Endothelial cell of umbilical vein (primary cell): ENCODE measurements around the gene CEP68. TPM values are rescaled to one million over a fixed set of nuclear protein-coding genes. Genes with fewer than 3 reads are reported as not detected.

Experiments used
- BruUV-seq: library from RNA; stranded (reverse); fragments of 400-500 nt; replicated peaks from 2 replicates; lab custom pipeline; 2021; lab: Mats Ljungman, UMichigan
- CTCF ChIA-PET: fragments of 300-600, 350-600 bp; sonication (Branson Sonifier 250); formaldehyde crosslinking; loops from one replicate; lab custom pipeline; 2021; ENCODE audit warnings: antibody characterized with exemption, inconsistent platforms; lab: Charles Lee
- POLR2A ChIA-PET: fragments of 300-600, 350-600 bp; sonication (Branson Sonifier 250); formaldehyde crosslinking; loops from one replicate; lab custom pipeline; 2021; ENCODE audit warnings: antibody characterized with exemption, inconsistent platforms; lab: Charles Lee
- DNase-seq: peaks from one replicate; pipeline ENCODE4 v3.0.0-alpha.2; 2011; ENCODE audit warnings: low read depth, low spot score
- FAIRE-seq: peaks from 2 replicates; lab custom pipeline; 2011; peaks lifted over from hg19 to GRCh38; lab: Jason Lieb, UNC
- H2AFZ ChIP-seq: 2 replicates; pipeline ENCODE4 v1.6.0; 2012; ENCODE audit warnings: low read depth, low read length, control low read depth, inconsistent platforms
- H3K27ac ChIP-seq: 2 replicates; pipeline ENCODE4 v1.5.1; 2011; ENCODE audit warnings: low read depth, mild to moderate bottlenecking, control low read depth, low read length, moderate library complexity; ENCODE audit not compliant: insufficient read depth
- H3K27me3 ChIP-seq, 2 experiments: 2 replicates each; pipeline versions ENCODE4 v1.6.0 to v1.6.1; 2011; ENCODE audit warnings: low read length in 2 of 2, mixed read lengths in 1 of 2; ENCODE audit not compliant: control insufficient read depth in 2 of 2, insufficient read depth in 2 of 2
- H3K36me3 ChIP-seq, 2 experiments: 2 replicates in 1 of 2; 3 replicates in 1 of 2; pipeline ENCODE4 v1.5.1; 2011; ENCODE audit warnings: low read length in 2 of 2, mild to moderate bottlenecking in 1 of 2, moderate library complexity in 1 of 2; ENCODE audit not compliant: control insufficient read depth in 2 of 2, insufficient read depth in 2 of 2; ENCODE audit errors: extremely low read depth in 1 of 2
- H3K4me1 ChIP-seq: 3 replicates; pipeline ENCODE4 v1.5.1; 2011; ENCODE audit warnings: mild to moderate bottlenecking, low read length; ENCODE audit not compliant: control insufficient read depth, insufficient read depth; ENCODE audit errors: extremely low read depth
- H3K4me2 ChIP-seq: 2 replicates; pipeline ENCODE4 v1.6.1; 2011; ENCODE audit warnings: low read length, control low read depth, mixed read lengths; ENCODE audit not compliant: insufficient read depth
- H3K4me3 ChIP-seq, 3 experiments: fragments of 200-600 bp in 1 of 3; sonication (generic), shearing (Covaris generic) in 1 of 3; replicated peaks in 1 of 3; 2 replicates each; pipeline ENCODE4 v1.5.1; 2011 to 2016; ENCODE audit warnings: control low read depth in 3 of 3, low read length in 3 of 3, mild to moderate bottlenecking in 2 of 3, inconsistent platforms in 1 of 3, low read depth in 1 of 3, moderate library complexity in 1 of 3; ENCODE audit not compliant: insufficient read depth in 1 of 3
- H3K79me2 ChIP-seq: 2 replicates; pipeline ENCODE4 v1.6.0; 2012; ENCODE audit warnings: low read length, inconsistent platforms; ENCODE audit not compliant: control insufficient read depth, insufficient read depth
- H3K9ac ChIP-seq: replicated peaks from 2 replicates; pipeline ENCODE3; 2011; ENCODE audit warnings: low read length, control low read depth; ENCODE audit not compliant: insufficient read depth; ENCODE audit errors: extremely low read depth
- H3K9me1 ChIP-seq: replicated peaks from 3 replicates; pipeline ENCODE4 v1.6.0; 2011; ENCODE audit warnings: mild to moderate bottlenecking, low read length; ENCODE audit not compliant: control insufficient read depth, insufficient read depth; ENCODE audit errors: extremely low read depth
- H3K9me3 ChIP-seq: replicated peaks from 2 replicates; pipeline ENCODE4 v1.5.1; 2012; ENCODE audit warnings: low read length, inconsistent platforms; ENCODE audit not compliant: control insufficient read depth, insufficient read depth
- H4K20me1 ChIP-seq: replicated peaks from 2 replicates; pipeline ENCODE3; 2011; ENCODE audit warnings: mild to moderate bottlenecking, low read length; ENCODE audit not compliant: control insufficient read depth, insufficient read depth; ENCODE audit errors: extremely low read depth
- CTCF ChIP-seq, 2 donors: IDR thresholded peaks; 1 replicate in 1 of 2; 2 replicates in 1 of 2; pipeline ENCODE4 v1.5.1; 2011; ENCODE audit warnings: low read length in 2 of 2, mild to moderate bottlenecking in 2 of 2, moderate library complexity in 2 of 2, control low read depth in 1 of 2, inconsistent platforms in 1 of 2, low read depth in 1 of 2; ENCODE audit not compliant: insufficient read depth in 1 of 2; ENCODE audit errors: extremely low read depth in 1 of 2
- EZH2 ChIP-seq: IDR thresholded peaks from 2 replicates; pipeline ENCODE4 v1.6.1; 2012; ENCODE audit warnings: borderline replicate concordance, low read depth, mild to moderate bottlenecking, moderate library complexity, low read length, inconsistent platforms; ENCODE audit not compliant: severe bottlenecking
- FOS ChIP-seq: IDR thresholded peaks from 2 replicates; pipeline ENCODE4 v1.6.1; 2011; ENCODE audit warnings: mild to moderate bottlenecking, low read length, moderate library complexity, borderline replicate concordance; ENCODE audit not compliant: insufficient read depth
- GATA2 ChIP-seq: IDR thresholded peaks from 2 replicates; pipeline ENCODE4 v1.7.0; 2011; ENCODE audit warnings: low read depth, mild to moderate bottlenecking, moderate library complexity, mixed read lengths, low read length; ENCODE audit not compliant: insufficient read length, insufficient read depth
- JUN ChIP-seq: IDR thresholded peaks from 2 replicates; pipeline ENCODE4 v1.6.1; 2011; ENCODE audit warnings: borderline replicate concordance, low read depth; ENCODE audit not compliant: insufficient read length, insufficient read depth
- MAX ChIP-seq: IDR thresholded peaks from 2 replicates; pipeline ENCODE4 v1.6.1; 2011; ENCODE audit not compliant: insufficient read depth, insufficient read length
- MYC ChIP-seq: IDR thresholded peaks from one replicate; pipeline ENCODE4 v1.6.1; 2011; ENCODE audit warnings: mild to moderate bottlenecking, low read depth, low read length
- POLR2A ChIP-seq: IDR thresholded peaks from 2 replicates; pipeline ENCODE4 v1.6.1; 2012; ENCODE audit warnings: low read depth, mild to moderate bottlenecking, control low read depth, low read length
- POLR2AphosphoS5 ChIP-seq: IDR thresholded peaks from 2 replicates; pipeline ENCODE4 v1.6.1; 2012; ENCODE audit warnings: low read depth, mild to moderate bottlenecking, control low read depth, low read length, moderate library complexity; ENCODE audit not compliant: insufficient read depth
- dilution Hi-C: fragments of 300-500 bp; cut with MboI; formaldehyde crosslinking; loops from one replicate; pipeline ENCODE4 v1.15.0; 2019; ENCODE audit warnings: low sequenced_read_pairs; ENCODE audit not compliant: extremely low pct_ligation_motif_present
- intact Hi-C: fragments of 100-400 bp; cut with micrococcal nuclease; formaldehyde crosslinking; loops from one replicate; pipeline ENCODE4 v1.10.0; 2022
- polyA plus RNA-seq, 4 experiments: library from polyadenylated mRNA; depleted of rRNA in 3 of 4; stranded (reverse) in 3 of 4; unstranded in 1 of 4; fragments of >200 nt; gene quantifications; 2 replicates each; pipeline versions ENCODE4 v1.2.1 to v1.2.3, GENCODE V29; 2011 to 2012; ENCODE audit warnings: missing spikeins in 1 of 4
- total RNA-seq: library from RNA; stranded (reverse); gene quantifications from 2 replicates; pipeline ENCODE4 v1.2.3, GENCODE V29; 2021

Gene CEP68
- total and polyA plus RNA-seq, 2 donors (not counting 3 experiments of a cell fraction or from before 2014, with no cell fraction given), result 21.4 to 22.0 TPM

GRCh38 chr2:65134158-65134557 is 77.9 kb downstream of the CEP68 start:
- Histone ChIP-seq H3K4me2 (no peak overlapping the region), H4K20me1 (peaks cover under 1% of the 10 kb centered on the region), H3K27ac (no peak overlapping the region), H3K4me1 (peaks cover 3% of the 10 kb centered on the region), H2AFZ (no peak overlapping the region), H3K9me3 (no peaks in the 10 kb centered on the region), H3K36me3 (no peaks in the 10 kb centered on the region), H3K27me3 (no peaks in the 10 kb centered on the region), H3K4me3 (no peak overlapping the region), H3K9me1 (no peaks in the 10 kb centered on the region), H3K9ac (no peak overlapping the region), H3K79me2 (peaks cover 7% of the 10 kb centered on the region)
- ChIA-PET POLR2A (no interaction called here), CTCF (interaction anchor here (0.6 to 3.0 kb wide), 5 partner anchors 9 to 69 kb away, joined by 3 to 8 read pairs (median 5); no protein-coding TSS in a partner anchor)
- no TSS peak for BruUV-seq
- FAIRE-seq (no peak), DNase-seq (no peak)
- intact Hi-C loops (loop anchor here (5.0 kb wide), 1 partner anchor 298 kb away; the partner anchor contains the start of gene SPRED2), dilution Hi-C loops (no loop called here)
- TF ChIP-seq GATA2, result no peak
- TF ChIP-seq EZH2, result no peak
- TF ChIP-seq MAX, result no peak
- TF ChIP-seq CTCF (IDR thresholded peaks at IDR 0.05; ENCODE audit: extremely low read depth in 1 of 2, insufficient read depth in 1 of 2, low read depth in 1 of 2, low read length in 2 of 2), result no peak
- no peak for TF ChIP-seq JUN
- TF ChIP-seq FOS, result no peak
- no peak for TF ChIP-seq POLR2A
- TF ChIP-seq MYC, result no peak
- no peak for TF ChIP-seq POLR2AphosphoS5
